ENCODE results near the gene SPDYC.

DNA sequence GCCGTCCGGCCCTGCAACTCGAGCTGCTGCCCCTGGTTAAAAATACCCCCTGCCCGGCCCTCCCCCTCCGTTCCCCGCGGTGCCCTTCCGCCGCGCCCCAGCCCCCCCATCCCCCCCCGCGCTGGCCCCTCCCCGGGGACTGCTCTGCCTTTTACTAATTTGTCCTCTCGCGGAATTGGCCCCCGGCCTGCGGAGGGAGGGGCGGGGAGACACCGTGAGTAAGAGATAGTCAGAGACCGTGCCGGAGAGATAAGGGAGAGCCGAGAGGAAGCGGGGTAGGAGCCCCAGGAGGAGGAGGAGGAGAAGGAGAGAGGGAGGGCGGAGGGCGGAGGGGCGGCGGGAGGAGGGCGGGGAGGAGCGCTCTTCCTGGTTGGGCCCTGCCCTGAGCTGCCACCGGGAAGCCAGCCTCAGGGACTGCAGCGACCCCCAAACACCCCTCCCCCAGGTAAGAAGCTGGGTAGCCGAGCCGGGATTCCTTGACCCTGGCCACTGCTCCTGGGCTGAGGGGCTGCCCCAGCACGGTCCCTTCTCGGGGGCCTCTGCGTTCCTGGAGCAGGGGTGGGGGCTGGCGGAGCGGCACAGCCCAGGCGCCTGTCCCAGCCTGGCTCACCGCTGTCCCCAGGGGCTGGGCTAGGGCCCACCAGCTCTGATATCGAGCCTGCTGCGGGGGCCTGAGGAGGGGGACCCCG, 11.7 kb downstream of the SPDYC start, which contains the start of gene CAPN1:
- TF ChIP-seq, protein P1, sequence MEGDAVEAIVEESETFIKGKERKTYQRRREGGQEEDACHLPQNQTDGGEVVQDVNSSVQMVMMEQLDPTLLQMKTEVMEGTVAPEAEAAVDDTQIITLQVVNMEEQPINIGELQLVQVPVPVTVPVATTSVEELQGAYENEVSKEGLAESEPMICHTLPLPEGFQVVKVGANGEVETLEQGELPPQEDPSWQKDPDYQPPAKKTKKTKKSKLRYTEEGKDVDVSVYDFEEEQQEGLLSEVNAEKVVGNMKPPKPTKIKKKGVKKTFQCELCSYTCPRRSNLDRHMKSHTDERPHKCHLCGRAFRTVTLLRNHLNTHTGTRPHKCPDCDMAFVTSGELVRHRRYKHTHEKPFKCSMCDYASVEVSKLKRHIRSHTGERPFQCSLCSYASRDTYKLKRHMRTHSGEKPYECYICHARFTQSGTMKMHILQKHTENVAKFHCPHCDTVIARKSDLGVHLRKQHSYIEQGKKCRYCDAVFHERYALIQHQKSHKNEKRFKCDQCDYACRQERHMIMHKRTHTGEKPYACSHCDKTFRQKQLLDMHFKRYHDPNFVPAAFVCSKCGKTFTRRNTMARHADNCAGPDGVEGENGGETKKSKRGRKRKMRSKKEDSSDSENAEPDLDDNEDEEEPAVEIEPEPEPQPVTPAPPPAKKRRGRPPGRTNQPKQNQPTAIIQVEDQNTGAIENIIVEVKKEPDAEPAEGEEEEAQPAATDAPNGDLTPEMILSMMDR (IDR thresholded peaks at IDR 0.05; ENCODE audit: borderline replicate concordance, extremely low read depth, low read length, poor library complexity, severe bottlenecking) = no peak
- no peak for TF ChIP-seq EZH2 (IDR thresholded peaks at IDR 0.05; ENCODE audit: borderline replicate concordance, low read depth, low read length, severe bottlenecking)
